Brain pericyte (primary cell): Measurements from ENCODE around the gene SYNPO2L.
"Not testable (repeated sequence)": the region's sequence is repeated elsewhere in the genome, so short reads cannot be mapped to it uniquely, and the experiment has no call there.

Experiments
- DNase-seq: peaks from one replicate; pipeline ENCODE4 v3.0.0-alpha.2; 2012; ENCODE audit warnings: low read depth, low spot score

SYNPO2L gene

GRCh38 chr10:73623056-73623455, 32.8 kb downstream of the SYNPO2L start:
- no peak for DNase-seq

DNA sequence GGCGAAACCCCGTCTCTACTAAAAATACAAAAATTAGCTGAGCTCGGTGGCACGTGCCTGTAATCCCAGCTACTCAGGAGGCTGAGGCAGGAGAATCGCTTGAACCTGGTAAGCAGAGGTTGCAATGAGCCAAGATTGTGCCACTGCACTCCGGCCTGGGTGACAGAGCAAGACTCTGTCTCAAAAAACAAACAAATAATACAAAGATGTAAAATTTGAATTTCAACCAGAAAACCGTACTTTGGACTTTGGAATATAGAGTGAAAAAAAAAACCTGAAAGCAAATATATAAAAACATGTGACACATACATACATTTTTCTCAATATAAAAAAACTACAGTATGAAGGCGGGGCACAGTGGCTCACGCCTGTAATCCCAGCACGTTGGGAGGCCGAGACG, 34.9 kb downstream of the SYNPO2L start:
- DNase-seq, result not testable (repeated sequence)

- not testable (repeated sequence) for DNase-seq
Observed at GRCh38 chr10:73617143-73617542, 38.7 kb downstream of the SYNPO2L start.

- DNase-seq, result no peak
Observed at GRCh38 chr10:73614720-73615119, 41.1 kb downstream of the SYNPO2L start.

DNA sequence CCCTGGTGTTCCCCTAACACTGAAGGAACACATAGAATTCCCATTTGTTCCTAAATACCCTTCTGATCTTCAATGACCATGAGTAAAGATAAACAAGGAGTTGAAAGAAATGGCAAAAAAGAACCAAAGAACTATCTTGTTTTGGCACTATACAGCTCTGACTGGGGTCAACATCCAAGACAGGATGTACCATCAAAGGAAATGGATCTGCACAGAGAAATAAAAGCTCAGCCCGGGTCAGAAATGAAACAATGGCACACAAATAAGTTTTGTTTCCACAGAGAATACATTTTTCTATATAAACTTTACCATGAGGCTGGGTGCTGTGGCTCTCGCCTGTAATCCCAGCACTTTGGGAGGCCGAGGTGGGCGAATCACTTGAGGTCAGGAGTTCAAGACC, 46.7 kb downstream of the SYNPO2L start:
- DNase-seq, result no peak

- DNase-seq, result no peak
Observed at GRCh38 chr10:73601486-73601921, 54.3 kb downstream of the SYNPO2L start.

DNA sequence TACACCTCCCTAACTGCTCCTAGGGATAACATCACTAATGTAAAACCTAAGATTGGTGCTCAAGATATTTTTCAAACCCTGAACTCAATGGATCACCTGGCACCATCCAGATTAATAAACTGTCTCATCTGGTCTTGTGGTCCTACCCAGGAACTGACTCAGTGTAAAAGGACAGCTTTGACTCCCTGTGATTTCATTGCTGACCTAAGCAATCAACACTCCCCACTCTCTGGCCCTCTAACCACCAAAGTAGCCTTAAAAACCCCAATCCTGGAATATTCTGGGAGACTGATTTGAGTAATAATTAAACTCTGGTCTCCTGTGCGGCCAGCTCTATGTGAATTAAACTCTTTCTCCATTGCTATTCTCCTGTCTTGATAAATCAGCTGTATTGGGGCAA, 58.5 kb downstream of the SYNPO2L start:
- DNase-seq, result no peak
